DOHH2 (cell line): ENCODE data around the gene SAT1.

Experiments
- H3F3A ChIP-seq: fragments of 200-600 bp; sonication (generic), shearing (Covaris generic); 2 replicates; pipeline ENCODE4 v1.6.0; 2016; ENCODE audit warnings: antibody characterized with exemption, mild to moderate bottlenecking; ENCODE audit not compliant: control insufficient read depth, insufficient read depth
- H3K27ac ChIP-seq: fragments of 200-600 bp; sonication (generic); 2 replicates; pipeline ENCODE4 v1.5.1; 2014; ENCODE audit warnings: low read depth, mild to moderate bottlenecking, low read length, moderate library complexity
- H3K27me3 ChIP-seq: fragments of 200-600 bp; sonication (generic); 2 replicates; pipeline ENCODE4 v1.6.1; 2014; ENCODE audit warnings: mild to moderate bottlenecking, low read length, mixed read lengths; ENCODE audit not compliant: control insufficient read depth
- H3K36me3 ChIP-seq: fragments of 200-600 bp; sonication (generic); 2 replicates; pipeline ENCODE4 v1.6.1; 2014; ENCODE audit warnings: mild to moderate bottlenecking, low read length, moderate library complexity, mixed read lengths; ENCODE audit not compliant: control insufficient read depth
- H3K4me1 ChIP-seq: fragments of 200-600 bp; sonication (generic); 2 replicates; pipeline ENCODE4 v1.6.1; 2014; ENCODE audit warnings: mild to moderate bottlenecking, low read length, mixed read lengths; ENCODE audit not compliant: control insufficient read depth
- H3K4me2 ChIP-seq: fragments of 200-600 bp; sonication (generic); 2 replicates; pipeline ENCODE4 v1.6.0; 2014; ENCODE audit warnings: mild to moderate bottlenecking, low read length, moderate library complexity
- H3K4me3 ChIP-seq: fragments of 200-600 bp; sonication (generic); 2 replicates; pipeline ENCODE4 v1.5.1; 2014; ENCODE audit warnings: mild to moderate bottlenecking, low read length, mixed read lengths
- H3K79me2 ChIP-seq: fragments of 200-600 bp; sonication (generic); 2 replicates; pipeline ENCODE4 v1.6.1; 2014; ENCODE audit warnings: mild to moderate bottlenecking, low read length, mixed read lengths; ENCODE audit not compliant: control insufficient read depth
- H3K9me2 ChIP-seq: fragments of 200-600 bp; sonication (generic); replicated peaks from 2 replicates; pipeline ENCODE4 v1.6.1; 2014; ENCODE audit warnings: mild to moderate bottlenecking, low read length, mixed read lengths; ENCODE audit not compliant: control insufficient read depth
- H3K9me3 ChIP-seq: fragments of 200-600 bp; sonication (generic); 2 replicates; pipeline ENCODE4 v1.6.1; 2014; ENCODE audit warnings: antibody characterized with exemption, low read length, mixed read lengths; ENCODE audit not compliant: control insufficient read depth, insufficient read depth
- H4K20me1 ChIP-seq: fragments of 200-600 bp; sonication (generic); 2 replicates; pipeline ENCODE4 v1.6.0; 2014; ENCODE audit warnings: low read depth, mild to moderate bottlenecking, antibody characterized with exemption, low read length, moderate library complexity; ENCODE audit not compliant: control insufficient read depth, insufficient read depth
- CTCF ChIP-seq: fragments of 200-600 bp; sonication (generic); IDR thresholded peaks from one replicate; pipeline ENCODE4 v1.5.1; 2014; ENCODE audit warnings: antibody characterized with exemption, mild to moderate bottlenecking, low read depth, low read length; ENCODE audit not compliant: poor library complexity, severe bottlenecking
- EZH2phosphoT487 ChIP-seq: fragments of 200-600 bp; sonication (generic); IDR thresholded peaks from 2 replicates; pipeline ENCODE4 v1.6.1; 2017; ENCODE audit warnings: borderline replicate concordance, mild to moderate bottlenecking, antibody characterized with exemption, low read length, moderate library complexity, mixed read lengths

SAT1 gene

GRCh38 chrX:23813808-23814207 lies 30.8 kb downstream of the SAT1 start:
- TF ChIP-seq CTCF (no peak), EZH2phosphoT487 (no peak)
- Histone ChIP-seq H3K4me2 (no peak overlapping the region), H3K4me3 (no peak overlapping the region), H3K9me3 (no peaks in the 10 kb centered on the region), H3K79me2 (no peaks in the 10 kb centered on the region), H3K27me3 (no peaks in the 10 kb centered on the region), H3K36me3 (no peaks in the 10 kb centered on the region), H4K20me1 (no peaks in the 10 kb centered on the region), H3F3A (no peaks in the 10 kb centered on the region; the same call in 1 of the 2 replicates), H3K27ac (no peak overlapping the region), H3K9me2 (no peaks in the 10 kb centered on the region), H3K4me1 (peaks cover 29% of the 10 kb centered on the region)

- Histone ChIP-seq H3K4me3 (no peak overlapping the region), H3F3A (no peaks in the 10 kb centered on the region), H3K4me1 (peaks cover 26% of the 10 kb centered on the region), H3K27ac (no peak overlapping the region), H3K79me2 (no peaks in the 10 kb centered on the region), H3K9me3 (no peaks in the 10 kb centered on the region), H3K27me3 (no peaks in the 10 kb centered on the region), H3K36me3 (no peaks in the 10 kb centered on the region), H4K20me1 (no peaks in the 10 kb centered on the region), H3K4me2 (no peak overlapping the region), H3K9me2 (no peaks in the 10 kb centered on the region)
- TF ChIP-seq CTCF (no peak), EZH2phosphoT487 (no peak)
Measured at GRCh38 chrX:23815376-23815775, 32.4 kb downstream of the SAT1 start.

GRCh38 chrX:23816179-23816578 lies 33.2 kb downstream of the SAT1 start:
- TF ChIP-seq CTCF (no peak), EZH2phosphoT487 (no peak)
- H3K27me3 ChIP-seq, result no peaks in the 10 kb centered on the region
- no peaks in the 10 kb centered on the region for H4K20me1 ChIP-seq
- peaks cover 18% of the 10 kb centered on the region for H3K4me1 ChIP-seq
- H3K4me2 ChIP-seq, result no peak overlapping the region
- no peaks in the 10 kb centered on the region for H3K79me2 ChIP-seq
- H3K4me3 ChIP-seq, result no peak overlapping the region
- no peaks in the 10 kb centered on the region for H3K36me3 ChIP-seq
- no peak overlapping the region for H3K27ac ChIP-seq
- H3K9me2 ChIP-seq, result no peaks in the 10 kb centered on the region
- no peaks in the 10 kb centered on the region for H3F3A ChIP-seq
- H3K9me3 ChIP-seq, result no peaks in the 10 kb centered on the region

GRCh38 chrX:23817979-23818336 lies 35.0 kb downstream of the SAT1 start:
- H3K36me3 ChIP-seq, result no peaks in the 10 kb centered on the region
- H3K27ac ChIP-seq, result no peak overlapping the region
- peaks cover 12% of the 10 kb centered on the region for H3K4me1 ChIP-seq
- no peak overlapping the region for H3K4me2 ChIP-seq
- H4K20me1 ChIP-seq, result no peaks in the 10 kb centered on the region
- H3K9me3 ChIP-seq, result no peaks in the 10 kb centered on the region
- no peaks in the 10 kb centered on the region for H3K27me3 ChIP-seq
- H3F3A ChIP-seq, result no peaks in the 10 kb centered on the region
- H3K9me2 ChIP-seq, result no peaks in the 10 kb centered on the region
- H3K79me2 ChIP-seq, result no peaks in the 10 kb centered on the region
- TF ChIP-seq CTCF (no peak), EZH2phosphoT487 (no peak)
- no peak overlapping the region for H3K4me3 ChIP-seq
